Activated effector memory CD4-positive, alpha-beta T cell treated with anti-CD3 and anti-CD28 coated beads, Interleukin-2, amount 50 U/mL, for 16 hours (primary cell): Measurements from ENCODE around the gene MYO18B.

Experiments used
- DNase-seq: peaks from one replicate; pipeline ENCODE4 v3.0.0-alpha.2; 2020

MYO18B gene

DNA sequence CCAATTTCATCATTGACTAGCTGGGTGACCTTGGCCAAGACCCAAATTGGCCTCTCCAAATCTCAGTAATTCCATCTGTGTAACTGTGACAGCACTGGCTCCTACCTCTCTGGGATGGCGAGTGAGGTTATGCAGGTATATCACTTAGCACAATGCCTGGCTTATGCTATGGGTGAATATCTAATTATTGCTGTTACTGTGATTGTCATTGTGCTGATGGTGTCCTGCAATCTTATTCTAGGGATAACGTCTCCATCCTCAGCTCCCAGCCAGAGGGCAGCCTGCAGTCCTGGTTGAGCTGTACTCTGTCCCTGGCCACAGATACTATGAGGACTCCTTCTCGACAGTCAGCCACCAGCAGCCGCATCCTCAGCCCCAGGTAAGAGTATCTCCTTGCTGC is 262.5 kb downstream of the MYO18B start:
- DNase-seq: no peak

DNA sequence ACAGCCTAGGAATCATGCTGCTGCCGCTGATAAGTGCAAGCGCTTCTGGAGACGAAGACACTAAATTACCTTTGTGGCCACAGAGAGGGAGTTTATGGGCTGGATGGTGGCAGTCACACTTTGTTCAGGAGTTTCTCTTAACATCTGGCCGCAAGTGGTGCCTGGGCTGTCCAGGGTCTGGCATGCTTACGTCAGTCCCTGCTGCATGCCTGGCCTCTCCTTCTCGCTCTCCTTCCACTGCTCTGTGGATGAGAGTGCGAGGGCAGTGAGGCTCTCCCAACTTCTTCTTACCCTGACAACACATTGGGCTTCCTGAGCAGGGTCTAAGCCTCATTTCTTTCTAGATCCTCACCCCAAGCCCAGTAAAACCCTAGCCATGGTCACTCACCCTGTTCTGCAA is 266.6 kb downstream of the MYO18B start:
- DNase-seq: no peak

DNA sequence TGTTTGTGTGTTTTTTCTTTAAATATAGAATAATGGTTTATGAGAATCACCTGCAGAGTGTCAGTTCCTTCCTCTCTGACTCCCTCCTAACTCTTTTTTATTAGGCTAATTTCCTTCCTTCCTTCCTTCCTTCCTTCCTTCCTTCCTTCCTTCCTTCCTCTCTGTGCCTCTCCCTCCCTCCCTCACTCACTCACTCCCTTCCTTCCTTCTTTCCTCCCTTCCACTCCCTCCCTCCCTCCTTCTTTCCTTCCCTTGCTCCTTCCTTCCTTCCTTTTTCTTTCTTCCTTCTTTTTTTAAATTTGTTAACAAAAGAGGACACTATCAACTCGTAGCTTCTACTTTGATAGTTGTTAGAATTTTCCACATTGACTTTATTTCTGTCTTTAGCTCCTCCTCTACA is 274.9 kb downstream of the MYO18B start:
- DNase-seq: no peak

DNA sequence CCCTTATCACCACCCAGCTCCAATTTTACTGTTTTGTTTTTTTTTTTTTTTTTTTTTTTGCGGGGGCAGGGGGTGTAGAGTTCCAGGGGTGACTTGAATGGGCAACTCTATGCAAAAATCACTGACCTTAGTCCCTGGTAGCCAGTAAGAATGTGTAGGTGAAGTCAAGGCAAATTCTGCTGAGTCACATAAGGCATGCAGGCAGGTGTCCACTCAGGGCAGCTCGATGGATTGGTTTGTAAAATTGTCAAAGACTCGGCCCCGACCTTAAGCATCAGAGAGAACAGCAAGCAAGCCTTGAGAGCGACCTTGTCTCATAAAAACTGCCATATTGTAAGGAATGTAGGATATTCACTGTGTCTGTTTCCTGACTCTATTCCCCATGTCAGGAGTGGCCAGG is 275.9 kb downstream of the MYO18B start:
- DNase-seq: no peak

DNA sequence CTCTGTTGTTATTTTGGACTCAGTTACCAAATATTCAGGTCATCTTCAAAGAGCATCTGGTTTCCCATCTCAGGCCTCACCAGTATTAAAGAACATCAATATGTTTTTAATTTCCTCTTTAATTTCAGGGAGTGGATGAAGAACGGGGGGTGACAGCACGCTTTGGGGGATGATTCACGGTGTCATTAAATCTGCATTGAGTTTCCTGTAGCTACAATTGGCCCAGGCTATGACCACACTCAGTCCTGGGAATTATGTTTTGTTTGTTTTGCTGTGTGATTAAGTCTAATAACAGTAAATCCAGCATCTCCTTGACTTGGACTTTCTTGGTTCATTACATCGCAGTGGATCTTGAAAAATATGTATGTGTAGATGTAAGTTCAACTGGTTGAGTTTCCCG is 277.6 kb downstream of the MYO18B start:
- DNase-seq: no peak

DNA sequence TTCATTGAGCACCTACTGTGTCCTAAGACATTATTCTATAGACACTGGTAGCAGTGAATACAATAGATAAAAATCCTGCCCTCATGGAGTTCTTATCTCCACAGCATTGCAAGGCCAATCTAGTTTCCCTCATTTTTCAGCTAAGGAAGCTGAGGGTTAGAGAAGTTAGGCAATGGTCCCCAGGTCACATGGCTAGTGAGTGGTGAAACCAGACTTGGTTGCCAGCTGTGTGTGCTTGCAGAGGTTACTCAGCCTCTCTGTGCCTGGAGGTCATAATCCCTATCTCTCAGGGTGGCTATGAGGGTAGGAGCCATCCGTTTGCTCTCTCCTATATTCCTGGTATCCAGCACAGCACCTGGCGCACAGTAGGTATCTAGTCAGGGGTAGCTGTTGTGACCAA is 279.5 kb downstream of the MYO18B start:
- no peak for DNase-seq

DNA sequence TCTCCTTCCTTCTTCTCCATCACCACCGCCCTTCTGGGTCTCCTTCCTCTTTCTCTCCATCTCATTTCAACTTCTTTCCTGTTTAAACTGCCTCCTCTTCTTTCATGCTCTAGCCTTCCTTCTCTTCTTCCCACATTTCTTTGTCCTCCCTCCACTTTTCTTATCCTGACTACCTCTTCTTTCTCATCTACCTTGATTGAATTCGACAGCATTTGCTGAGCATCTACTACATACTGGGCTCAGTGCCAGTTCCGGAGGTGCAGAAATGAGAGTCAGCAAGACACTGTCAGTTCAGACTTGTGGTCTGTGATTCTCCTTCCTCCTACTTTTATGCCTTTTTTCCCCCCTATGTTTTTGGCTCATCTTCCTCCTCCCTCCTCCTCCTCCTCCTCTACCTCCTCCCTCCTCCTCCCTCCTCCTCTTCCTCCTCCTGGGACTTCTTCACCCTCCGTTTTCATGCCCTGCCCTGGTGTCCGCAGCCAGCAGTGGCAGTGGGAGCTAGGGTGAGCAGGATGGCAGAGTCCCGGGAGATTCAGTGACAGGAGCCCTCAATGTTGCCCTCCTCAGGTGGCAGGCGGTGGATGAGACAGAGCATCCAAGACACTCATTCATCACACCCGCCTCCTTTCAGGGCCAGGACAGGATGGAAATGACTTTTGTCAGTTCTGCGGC is 281.3 kb downstream of the MYO18B start:
- no peak for DNase-seq

DNA sequence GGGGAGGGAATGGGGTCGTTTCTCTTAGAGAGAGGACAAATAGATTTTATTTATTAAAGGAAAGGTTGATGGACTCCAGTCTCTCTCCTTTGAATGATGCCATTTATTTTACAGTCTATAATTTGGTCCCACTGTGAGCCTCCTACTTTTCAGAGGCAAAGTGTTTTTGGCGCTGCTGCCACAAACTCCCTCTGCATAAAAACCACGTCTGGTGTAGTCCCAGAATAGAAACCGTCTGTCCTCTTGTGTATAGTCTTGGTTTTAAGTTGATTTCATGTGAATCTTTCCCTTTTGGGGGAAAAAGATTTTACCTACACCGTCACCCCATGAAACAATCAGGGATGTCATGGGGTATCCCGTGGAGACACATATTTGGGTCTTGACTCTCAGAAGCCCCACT is 283.6 kb downstream of the MYO18B start:
- DNase-seq: no peak

DNA sequence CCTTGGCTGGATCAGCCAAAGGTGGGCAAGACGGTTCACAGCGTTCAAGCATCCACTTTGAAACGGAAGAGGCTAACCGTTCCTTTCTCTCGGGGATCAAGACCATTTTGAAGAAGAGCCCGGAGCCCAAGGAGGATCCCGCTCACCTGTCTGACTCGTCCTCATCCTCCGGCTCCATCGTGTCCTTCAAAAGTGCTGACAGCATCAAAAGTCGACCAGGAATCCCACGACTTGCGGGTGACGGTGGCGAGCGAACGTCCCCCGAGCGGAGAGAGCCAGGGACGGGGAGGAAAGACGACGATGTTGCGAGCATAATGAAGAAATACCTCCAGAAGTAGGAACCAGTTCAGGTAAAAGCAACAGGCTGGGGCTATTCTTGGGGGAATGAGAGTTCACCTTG is 285.4 kb downstream of the MYO18B start:
- no peak for DNase-seq

DNA sequence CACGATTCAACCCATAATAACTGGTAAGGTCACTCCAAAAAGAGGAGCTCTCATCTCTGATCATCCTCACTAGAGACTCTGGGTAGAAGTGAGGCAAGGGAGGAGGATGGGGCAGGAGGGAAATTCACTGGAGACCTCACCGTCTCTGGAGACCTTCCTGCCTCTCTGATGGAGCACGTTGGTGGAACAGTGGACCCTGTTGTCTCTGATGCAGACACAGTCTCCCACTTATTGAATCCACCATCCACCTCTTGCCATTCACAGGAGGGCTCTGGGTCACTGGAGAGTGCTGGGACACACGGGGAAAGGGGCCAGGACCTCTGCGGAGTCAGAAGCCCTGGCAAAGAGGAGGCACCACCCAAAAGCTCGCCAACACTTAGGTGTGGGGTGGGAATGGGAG is 289.7 kb downstream of the MYO18B start:
- DNase-seq: no peak

DNA sequence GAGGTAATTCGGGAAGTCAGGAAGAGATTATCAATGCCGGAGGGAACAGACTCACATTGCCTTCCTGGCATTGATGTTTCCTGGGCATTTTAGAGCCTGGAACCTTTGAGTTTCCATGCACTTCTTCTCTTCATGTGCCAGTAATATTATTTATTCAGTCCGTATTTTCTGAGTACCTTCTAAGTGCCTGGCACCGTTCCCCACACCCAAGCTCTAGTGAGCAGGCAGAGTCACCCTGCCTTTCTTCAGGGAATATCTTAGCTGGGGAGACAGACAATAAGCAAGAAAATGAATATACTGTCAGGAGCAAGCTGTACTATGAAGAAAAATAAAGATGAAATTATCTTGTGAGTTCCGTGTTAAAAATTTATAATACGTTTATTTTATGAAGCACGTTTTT is 291.1 kb downstream of the MYO18B start:
- no peak for DNase-seq

DNA sequence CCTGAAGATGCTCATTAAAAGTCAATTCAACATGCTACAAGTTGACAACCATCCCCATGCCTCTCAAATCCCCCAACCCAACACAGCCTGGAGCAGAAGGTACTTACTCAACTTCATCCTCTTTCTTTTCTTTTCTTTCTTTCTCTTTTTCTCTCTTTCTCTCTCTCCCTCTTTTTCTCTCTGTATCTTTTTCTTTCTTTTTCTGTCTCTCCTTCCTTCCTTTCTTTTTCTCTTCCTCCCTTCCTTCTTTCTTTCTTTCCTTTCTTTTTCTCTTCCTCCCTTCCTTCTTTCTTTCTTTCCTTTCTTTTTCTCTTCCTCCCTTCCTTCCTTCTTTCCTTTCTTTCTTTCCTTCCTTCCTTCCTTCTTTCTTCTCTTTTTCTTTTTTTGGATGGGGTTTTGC is 291.6 kb downstream of the MYO18B start:
- DNase-seq: no peak

DNA sequence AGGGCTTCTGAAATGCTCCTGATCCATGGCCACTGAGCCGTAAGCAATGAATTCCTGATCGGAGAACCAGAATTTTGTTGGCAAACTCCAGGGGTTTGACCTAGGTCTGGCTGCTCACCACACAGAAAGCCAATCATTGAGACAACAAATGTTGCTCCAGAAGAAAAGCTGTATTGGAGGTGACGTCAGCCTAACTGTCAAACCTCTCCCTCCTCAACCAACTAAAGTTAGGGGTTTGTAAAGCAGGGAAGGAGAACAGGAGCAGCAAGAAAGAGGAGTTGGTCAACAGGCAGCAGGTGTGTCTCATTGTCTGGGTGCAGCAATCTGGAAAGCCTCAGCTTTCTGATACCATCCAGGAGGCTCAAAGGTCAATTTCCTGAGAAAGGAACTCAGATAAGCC is 293.5 kb downstream of the MYO18B start:
- no peak for DNase-seq

DNA sequence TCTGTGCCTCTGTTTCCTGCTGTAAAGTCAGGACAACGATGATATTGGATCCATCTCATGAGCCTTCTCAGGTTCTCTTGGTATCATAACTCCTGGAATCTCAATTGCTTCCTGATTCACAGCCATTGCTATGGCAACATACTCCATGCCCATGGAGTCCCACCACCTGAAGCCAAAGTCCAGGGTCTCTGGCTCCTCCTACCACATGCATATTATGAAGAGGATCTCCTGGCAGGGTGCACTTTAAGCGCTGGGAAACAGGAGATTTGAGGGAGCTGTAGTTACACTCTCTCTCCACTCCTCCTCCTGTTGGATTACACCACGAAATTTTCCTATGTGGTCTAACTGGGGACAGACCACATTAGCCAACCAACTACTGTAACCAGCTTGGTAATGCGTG is 296.4 kb downstream of the MYO18B start:
- DNase-seq: no peak

DNA sequence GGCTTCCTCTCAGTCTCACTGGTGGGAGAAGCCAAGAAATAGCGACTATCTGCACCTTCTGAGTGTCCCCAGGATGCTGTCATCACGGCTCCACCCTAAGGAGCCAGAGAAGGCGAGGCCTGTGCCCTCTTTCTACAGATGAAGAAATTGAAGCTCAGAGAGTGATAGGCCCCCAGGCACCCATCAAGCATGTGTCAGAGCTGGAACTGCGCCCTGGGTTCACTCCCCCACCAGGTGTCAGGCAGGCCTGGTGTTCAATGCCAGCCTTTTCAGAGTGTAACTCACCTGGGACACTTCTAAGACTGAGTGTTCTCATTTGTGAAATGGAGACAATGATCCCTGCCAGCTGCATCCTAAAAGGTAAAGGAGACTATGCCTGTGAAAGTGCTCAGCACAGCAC is 299.9 kb downstream of the MYO18B start:
- no peak for DNase-seq

DNA sequence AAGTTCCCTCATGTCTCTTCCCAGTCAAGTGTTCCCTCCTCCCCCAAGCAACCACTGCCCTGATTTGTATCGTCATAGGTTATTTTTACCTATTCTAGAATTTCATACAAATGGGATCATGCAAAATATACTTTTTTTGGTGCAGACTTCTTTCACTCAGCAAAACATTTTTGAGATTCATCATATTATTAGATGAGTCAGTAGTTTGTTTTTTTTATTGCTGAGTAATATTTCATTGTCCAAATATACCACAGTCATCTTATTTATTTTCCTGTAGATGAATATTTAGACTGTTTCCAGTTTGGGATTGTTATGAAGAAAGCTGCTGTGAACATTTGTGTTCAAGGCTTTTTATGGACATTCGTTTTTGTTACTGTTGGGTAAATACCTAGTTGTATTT is 301.0 kb downstream of the MYO18B start:
- DNase-seq: no peak

DNA sequence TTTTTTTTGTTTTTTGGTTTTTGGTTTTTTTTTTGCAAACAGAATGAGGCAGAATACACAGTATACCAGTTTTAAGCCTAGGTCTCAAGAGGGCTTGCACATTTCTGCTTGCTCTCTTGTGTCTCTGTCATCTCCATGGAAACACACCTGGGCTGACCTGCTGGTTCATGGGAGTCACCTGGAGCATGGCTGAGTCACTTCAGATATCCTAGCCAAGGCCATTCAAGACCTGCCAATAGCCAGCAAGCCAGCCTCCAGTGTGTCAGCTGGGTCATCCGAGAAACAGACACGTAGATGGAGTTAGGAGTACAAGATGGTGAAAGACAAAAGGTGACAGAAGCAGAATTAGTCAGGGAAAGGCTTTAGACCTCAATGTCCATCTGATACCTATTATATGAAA is 303.1 kb downstream of the MYO18B start:
- DNase-seq: no peak

DNA sequence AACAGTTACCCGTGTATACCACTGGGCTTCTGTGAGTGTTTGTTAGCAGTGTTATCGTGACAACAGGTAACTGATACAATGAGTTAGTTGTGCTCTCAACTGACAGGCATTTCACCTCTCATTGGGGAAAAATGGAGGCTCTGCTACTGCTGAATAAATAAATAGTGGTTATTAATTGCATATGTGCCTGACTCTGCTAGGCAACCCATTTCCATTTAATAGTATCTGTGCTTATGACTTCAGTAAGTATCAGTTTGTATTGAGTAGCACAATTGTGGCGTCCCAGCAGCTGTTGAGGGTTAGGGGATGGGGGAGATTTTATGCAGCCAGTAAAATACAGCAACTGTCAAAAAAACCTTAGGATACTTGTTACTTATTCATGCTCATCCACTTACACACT is 303.9 kb downstream of the MYO18B start:
- DNase-seq: no peak

DNA sequence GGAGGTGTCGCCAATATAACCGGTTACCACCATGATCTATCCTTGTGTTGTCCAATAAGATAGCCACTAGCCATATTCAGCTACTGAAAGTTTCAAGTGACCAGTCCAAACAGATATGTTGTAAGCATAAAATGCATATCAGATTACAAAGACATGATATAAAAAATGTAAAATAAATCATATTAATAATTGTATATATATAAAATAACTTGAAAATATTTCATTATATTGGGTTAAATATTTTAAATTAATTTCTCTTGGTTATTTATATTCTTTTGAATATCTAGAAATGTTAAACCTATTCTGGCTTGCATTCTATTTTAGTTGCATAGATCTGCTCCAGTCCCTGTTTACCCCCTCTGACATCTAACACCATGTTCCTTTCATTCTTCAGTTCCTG is 305.5 kb downstream of the MYO18B start:
- no peak for DNase-seq

DNA sequence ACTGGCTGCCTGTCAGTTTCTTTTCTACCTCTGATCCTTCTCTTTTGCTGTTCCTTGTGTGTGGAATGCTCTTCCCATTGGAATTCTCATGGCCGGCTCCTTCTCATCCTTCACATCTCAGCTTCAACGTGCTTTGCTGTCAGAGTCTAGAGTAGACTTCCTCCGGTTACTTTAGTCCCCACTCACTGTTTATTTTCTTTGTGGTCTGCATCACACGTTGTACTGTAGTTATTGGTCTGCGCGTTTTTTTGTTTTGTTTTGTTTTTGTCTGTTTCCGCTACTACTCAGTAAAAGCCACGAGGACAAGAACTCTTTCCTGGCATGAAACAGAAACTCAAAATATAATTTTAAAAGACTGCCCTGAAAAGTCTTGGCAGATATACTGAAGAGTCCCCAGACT is 305.9 kb downstream of the MYO18B start:
- no peak for DNase-seq

DNA sequence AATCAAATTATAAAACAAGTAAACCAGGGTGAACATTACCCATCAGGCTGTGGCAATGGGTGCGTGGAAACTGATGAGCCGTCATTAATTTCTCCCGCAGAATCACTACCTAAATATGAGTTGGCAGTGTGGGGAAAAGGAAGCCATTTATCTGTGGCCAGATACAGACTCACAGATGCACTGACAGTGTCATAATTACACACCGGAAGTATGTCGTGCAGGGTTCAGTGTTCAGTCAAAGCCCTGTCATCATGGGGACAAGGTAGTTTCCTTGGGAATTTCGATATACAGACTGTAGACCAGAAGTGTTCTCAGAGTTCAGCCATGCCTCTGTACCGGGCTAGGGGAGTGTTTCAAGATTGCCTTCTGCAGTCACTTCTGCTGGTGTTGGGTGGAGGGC is 308.1 kb downstream of the MYO18B start:
- no peak for DNase-seq

DNA sequence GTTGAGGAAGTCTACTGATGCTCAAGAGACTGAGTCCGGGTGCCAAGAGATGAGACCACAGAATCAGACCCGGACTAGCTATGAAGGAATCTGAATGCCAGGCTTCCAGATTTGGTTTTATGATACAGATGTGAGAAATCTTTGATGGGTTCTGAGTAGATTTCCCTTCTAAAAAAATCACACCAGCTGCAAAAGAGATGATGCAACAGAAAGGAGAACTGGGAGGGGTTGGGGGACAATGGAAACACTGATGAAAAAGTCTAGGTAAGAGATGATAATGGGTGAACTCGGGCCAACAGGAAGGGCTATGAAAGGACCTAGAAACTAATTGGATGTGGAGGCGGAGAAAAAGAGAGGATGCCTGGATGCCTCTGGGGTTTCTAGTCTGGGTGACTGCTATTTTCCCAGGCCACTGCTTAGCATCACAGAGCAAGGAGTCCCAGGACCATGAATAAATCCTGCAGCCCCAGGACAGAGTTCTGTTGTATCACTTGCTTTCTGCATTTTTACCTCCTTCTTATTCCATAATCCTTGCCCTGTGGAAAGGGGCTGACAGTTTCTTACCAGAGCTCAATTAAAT is 311.8 kb downstream of the MYO18B start:
- no peak for DNase-seq

DNA sequence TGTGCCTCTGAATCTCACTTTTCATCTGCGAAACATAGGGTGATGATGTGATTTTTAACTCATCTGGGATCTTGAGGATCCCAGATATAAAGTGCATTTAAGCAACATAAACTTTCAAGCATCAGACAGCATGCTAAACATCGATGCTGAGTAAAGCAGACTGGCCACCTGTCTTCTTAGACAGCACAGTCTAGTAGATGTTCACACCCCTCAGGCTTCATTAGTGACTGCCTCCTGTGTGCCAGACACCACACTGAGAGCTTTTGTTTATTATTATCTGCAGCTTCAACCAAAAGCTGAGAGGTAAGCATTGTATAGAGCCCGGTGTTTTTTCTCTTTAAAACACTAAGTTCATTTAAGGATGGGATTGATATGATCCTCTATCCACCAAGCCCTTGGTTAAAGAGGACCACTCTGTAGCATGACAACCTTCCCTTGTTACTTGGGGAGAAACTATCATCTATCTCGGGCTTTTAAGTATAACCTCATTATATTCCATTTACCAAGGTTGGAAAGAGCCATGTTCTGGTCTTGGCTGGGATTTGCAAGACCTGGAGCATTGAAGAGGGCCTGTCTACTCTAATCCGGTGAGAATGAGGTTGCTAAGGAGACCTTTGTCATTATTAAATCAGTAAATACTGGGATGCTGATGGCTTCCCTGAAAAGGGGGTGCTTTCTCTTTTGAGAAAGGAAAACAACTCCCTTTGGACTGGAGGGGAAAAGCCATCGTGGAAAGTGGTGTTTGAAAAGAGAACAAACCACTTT is 313.0 kb downstream of the MYO18B start:
- DNase-seq: no peak

DNA sequence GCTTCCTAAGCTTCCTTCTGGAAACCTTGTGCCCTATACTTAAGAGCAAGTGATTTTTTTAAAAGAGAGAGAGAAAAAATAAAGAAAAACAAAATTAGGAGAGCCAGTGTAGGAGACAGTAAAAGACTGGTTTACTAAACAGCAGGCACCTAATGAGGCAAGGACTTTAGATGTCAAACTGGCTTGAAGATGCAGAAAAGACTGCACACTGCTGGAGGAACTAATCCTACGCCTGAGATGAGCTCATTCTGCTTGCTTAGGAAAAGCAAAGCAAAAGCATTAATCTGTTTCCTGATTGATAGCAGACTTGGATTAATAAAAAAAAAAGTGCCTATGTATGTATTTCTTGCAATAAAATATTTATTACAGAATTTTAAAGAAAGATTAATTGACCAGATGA is 313.7 kb downstream of the MYO18B start:
- DNase-seq: no peak
